Ectodermal cell (in vitro differentiated cells): ENCODE data around the gene FBLN1.
"Not testable (repeated sequence)": the region's sequence is repeated elsewhere in the genome, so short reads cannot be mapped to it uniquely, and the experiment has no call there.

Source experiments
- H3K27ac ChIP-seq: 2 replicates; pipeline ENCODE4 v1.7.0; 2013; ENCODE audit warnings: mild to moderate bottlenecking, low read depth, low read length; ENCODE audit not compliant: insufficient read depth, poor library complexity, severe bottlenecking
- H3K27me3 ChIP-seq: 2 replicates; pipeline ENCODE4 v1.7.0; 2013; ENCODE audit warnings: mild to moderate bottlenecking, low read length; ENCODE audit not compliant: insufficient read depth, control insufficient read depth, poor library complexity, severe bottlenecking
- H3K36me3 ChIP-seq: one replicate; pipeline ENCODE4 v1.7.0; 2013; ENCODE audit warnings: low read length; ENCODE audit not compliant: control insufficient read depth, insufficient read depth
- H3K4me1 ChIP-seq: one replicate; pipeline ENCODE4 v1.7.0; 2013; ENCODE audit warnings: low read length; ENCODE audit not compliant: control insufficient read depth, insufficient read depth
- H3K4me3 ChIP-seq: 2 replicates; pipeline ENCODE4 v1.7.0; 2013; ENCODE audit warnings: low read depth, low read length, control low read depth; ENCODE audit not compliant: insufficient read depth
- H3K9me3 ChIP-seq: 2 replicates; pipeline ENCODE4 v1.7.0; 2013; ENCODE audit warnings: mild to moderate bottlenecking, low read length, moderate library complexity; ENCODE audit not compliant: control insufficient read depth
- WGBS, 2 experiments: methylation state at CpG; one replicate each; pipeline ENCODE4 v1.1.7; 2013; ENCODE audit warnings: missing lambda C conversion rate in 2 of 2; 5-methylcytosine and 5-hydroxymethylcytosine counted together

Gene FBLN1

GRCh38 chr22:45534339-45535192 is 31.9 kb downstream of the FBLN1 start:
- no peaks in the 10 kb centered on the region for H3K27me3 ChIP-seq
- H3K4me3 ChIP-seq, result no peak overlapping the region
- H3K36me3 ChIP-seq, result peaks cover 24% of the 10 kb centered on the region
- 94 to 96% methylated on average over 4 of the region's 4 CpGs for WGBS, 2 experiments
- H3K9me3 ChIP-seq, result no peaks in the 10 kb centered on the region
- H3K4me1 ChIP-seq, result peaks cover 8% of the 10 kb centered on the region
- H3K27ac ChIP-seq, result no peak overlapping the region

- Histone ChIP-seq H3K36me3 (peaks cover 18% of the 10 kb centered on the region), H3K27me3 (no peaks in the 10 kb centered on the region), H3K9me3 (no peaks in the 10 kb centered on the region), H3K4me1 (peaks cover 8% of the 10 kb centered on the region), H3K27ac (no peak overlapping the region), H3K4me3 (no peak overlapping the region)
- WGBS, 2 experiments, result 96 to 97% methylated on average over 7 of the region's 7 CpGs
Measured at GRCh38 chr22:45535290-45535689, 32.6 kb downstream of the FBLN1 start.

GRCh38 chr22:45535835-45536234 is 33.2 kb downstream of the FBLN1 start:
- not testable (repeated sequence) for H3K27me3 ChIP-seq, H3K4me3 ChIP-seq, H3K27ac ChIP-seq, H3K9me3 ChIP-seq, H3K4me1 ChIP-seq
- peaks cover 13% of the 10 kb centered on the region for H3K36me3 ChIP-seq
- 88 to 98% methylated on average over 6 of the region's 6 CpGs for WGBS, 2 experiments

- 91% methylated on average over 15 of the region's 15 CpGs for WGBS, 2 experiments
- H3K27me3 ChIP-seq, result no peaks in the 10 kb centered on the region
- no peak overlapping the region for H3K4me3 ChIP-seq
- no peaks in the 10 kb centered on the region for H3K9me3 ChIP-seq
- H3K36me3 ChIP-seq, result peaks cover 22% of the 10 kb centered on the region
- no peak overlapping the region for H3K27ac ChIP-seq
- H3K4me1 ChIP-seq, result peaks cover 8% of the 10 kb centered on the region
Measured at GRCh38 chr22:45537734-45538181, 35.1 kb downstream of the FBLN1 start.

- Histone ChIP-seq H3K9me3 (no peaks in the 10 kb centered on the region), H3K4me3 (no peak overlapping the region), H3K4me1 (peaks cover 8% of the 10 kb centered on the region), H3K27me3 (no peaks in the 10 kb centered on the region), H3K27ac (no peak overlapping the region), H3K36me3 (peaks cover 24% of the 10 kb centered on the region)
- 94 to 95% methylated on average over 4 of the region's 4 CpGs for WGBS, 2 experiments
Measured at GRCh38 chr22:45538281-45538680, 35.6 kb downstream of the FBLN1 start.

GRCh38 chr22:45540122-45540521 is 37.4 kb downstream of the FBLN1 start:
- H3K36me3 ChIP-seq, result peaks cover 23% of the 10 kb centered on the region
- H3K27me3 ChIP-seq, result no peaks in the 10 kb centered on the region
- 85% methylated on average over 8 of the region's 8 CpGs for WGBS, 2 experiments
- no peaks in the 10 kb centered on the region for H3K9me3 ChIP-seq
- peaks cover 8% of the 10 kb centered on the region for H3K4me1 ChIP-seq
- H3K4me3 ChIP-seq, result no peak overlapping the region
- no peak overlapping the region for H3K27ac ChIP-seq

- Histone ChIP-seq H3K4me1 (peaks cover 8% of the 10 kb centered on the region), H3K27ac (no peak overlapping the region), H3K9me3 (no peaks in the 10 kb centered on the region), H3K4me3 (no peak overlapping the region), H3K27me3 (no peaks in the 10 kb centered on the region), H3K36me3 (peaks cover 19% of the 10 kb centered on the region)
- 92 to 95% methylated on average over 7 of the region's 7 CpGs for WGBS, 2 experiments
Measured at GRCh38 chr22:45541382-45541979, 38.8 kb downstream of the FBLN1 start.

GRCh38 chr22:45542001-45542520 is 39.4 kb downstream of the FBLN1 start:
- Histone ChIP-seq H3K27me3 (no peaks in the 10 kb centered on the region), H3K27ac (no peak overlapping the region), H3K36me3 (peaks cover 19% of the 10 kb centered on the region), H3K4me3 (no peak overlapping the region), H3K4me1 (peaks cover 8% of the 10 kb centered on the region), H3K9me3 (no peaks in the 10 kb centered on the region)
- 95% methylated on average over 19 of the region's 19 CpGs for WGBS, 2 experiments

GRCh38 chr22:45542736-45543135 is 40.1 kb downstream of the FBLN1 start:
- not testable (repeated sequence) for H3K27me3 ChIP-seq, H3K4me3 ChIP-seq, H3K4me1 ChIP-seq, H3K27ac ChIP-seq, H3K9me3 ChIP-seq
- 93 to 95% methylated on average over 13 of the region's 13 CpGs for WGBS, 2 experiments
- H3K36me3 ChIP-seq, result peaks cover 24% of the 10 kb centered on the region

- Histone ChIP-seq H3K36me3 (peaks cover 29% of the 10 kb centered on the region), H3K27me3 (no peaks in the 10 kb centered on the region), H3K4me1 (peaks cover 6% of the 10 kb centered on the region), H3K27ac (no peak overlapping the region), H3K4me3 (no peak overlapping the region), H3K9me3 (no peaks in the 10 kb centered on the region)
- WGBS, 2 experiments, result 92 to 97% methylated on average over 13 of the region's 13 CpGs
Measured at GRCh38 chr22:45543243-45543642, 40.6 kb downstream of the FBLN1 start.
